Mesothelial cell of epicardium (in vitro differentiated cells): ENCODE data around the gene ERVV-1. TPM values are rescaled to one million over a fixed set of nuclear protein-coding genes. Genes with fewer than 3 reads are reported as not detected.
A peak's percentile ranks its signal among the peaks of the same experiment; 100 is the strongest.
"Not testable (repeated sequence)": the region's sequence is repeated elsewhere in the genome, so short reads cannot be mapped to it uniquely, and the experiment has no call there.

Source experiments
- DNase-seq, 2 experiments: peaks; one replicate each; pipeline ENCODE4 v3.0.0; 2021; ENCODE audit warnings: low spot score in 2 of 2; ENCODE audit not compliant: unreplicated experiment in 2 of 2
- H3K27ac Mint-ChIP-seq: 2 replicates; pipeline ENCODE4 v1.8.0; 2021; ENCODE audit warnings: mixed read lengths
- H3K27me3 Mint-ChIP-seq: 2 replicates; pipeline ENCODE4 v1.8.0; 2021; ENCODE audit warnings: low read depth, mixed read lengths
- H3K36me3 Mint-ChIP-seq: 2 replicates; pipeline ENCODE4 v1.8.0; 2021; ENCODE audit warnings: mixed read lengths
- H3K4me1 Mint-ChIP-seq: 2 replicates; pipeline ENCODE4 v1.8.0; 2021; ENCODE audit warnings: mixed read lengths
- H3K4me3 Mint-ChIP-seq: 2 replicates; pipeline ENCODE4 v1.8.0; 2021; ENCODE audit warnings: mild to moderate bottlenecking, moderate library complexity, mixed read lengths
- H3K9me3 Mint-ChIP-seq: 2 replicates; pipeline ENCODE4 v1.8.0; 2021; ENCODE audit warnings: mixed read lengths
- total RNA-seq: library from RNA; stranded (reverse); gene quantifications from 3 replicates; pipeline ENCODE4 v1.2.1, GENCODE V29; 2021
- TF ChIP-seq, protein P1 (sequence below): fragments of 200-600 bp; sonication (generic); IDR thresholded peaks from one replicate; pipeline ENCODE4 v1.5.0; 2021; ENCODE audit warnings: antibody characterized with exemption; ENCODE audit not compliant: unreplicated experiment

ERVV-1 gene
- total RNA-seq, 1 donor from 2014 or later = 0.13 TPM

DNA sequence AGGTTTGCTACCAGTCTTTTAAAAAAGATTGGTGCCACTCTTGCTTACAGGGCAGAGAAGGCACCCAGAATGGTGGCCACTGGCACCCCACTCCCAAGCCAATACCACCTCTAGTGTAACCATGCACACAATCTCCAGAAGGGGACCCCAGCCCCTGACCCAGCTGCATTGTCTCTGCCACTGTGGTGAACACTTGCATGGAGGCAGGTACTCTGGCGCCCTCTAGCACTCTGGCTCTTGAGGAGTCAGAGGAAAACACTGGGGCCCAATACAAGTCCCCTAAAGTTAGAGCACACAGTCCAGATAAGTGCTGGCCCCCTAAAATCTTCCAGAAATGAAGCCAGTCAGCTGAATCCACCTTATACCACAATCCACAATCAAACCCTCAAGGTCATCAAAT, 6.0 kb downstream of the ERVV-1 start:
- Mint-ChIP-seq H3K9me3 (peaks cover 16% of the 10 kb centered on the region), H3K27ac (no peak overlapping the region), H3K36me3 (peaks cover 4% of the 10 kb centered on the region), H3K4me3 (no peak overlapping the region), H3K4me1 (no peaks in the 10 kb centered on the region), H3K27me3 (no peaks in the 10 kb centered on the region)
- DNase-seq = no peak
- TF ChIP-seq, protein P1, sequence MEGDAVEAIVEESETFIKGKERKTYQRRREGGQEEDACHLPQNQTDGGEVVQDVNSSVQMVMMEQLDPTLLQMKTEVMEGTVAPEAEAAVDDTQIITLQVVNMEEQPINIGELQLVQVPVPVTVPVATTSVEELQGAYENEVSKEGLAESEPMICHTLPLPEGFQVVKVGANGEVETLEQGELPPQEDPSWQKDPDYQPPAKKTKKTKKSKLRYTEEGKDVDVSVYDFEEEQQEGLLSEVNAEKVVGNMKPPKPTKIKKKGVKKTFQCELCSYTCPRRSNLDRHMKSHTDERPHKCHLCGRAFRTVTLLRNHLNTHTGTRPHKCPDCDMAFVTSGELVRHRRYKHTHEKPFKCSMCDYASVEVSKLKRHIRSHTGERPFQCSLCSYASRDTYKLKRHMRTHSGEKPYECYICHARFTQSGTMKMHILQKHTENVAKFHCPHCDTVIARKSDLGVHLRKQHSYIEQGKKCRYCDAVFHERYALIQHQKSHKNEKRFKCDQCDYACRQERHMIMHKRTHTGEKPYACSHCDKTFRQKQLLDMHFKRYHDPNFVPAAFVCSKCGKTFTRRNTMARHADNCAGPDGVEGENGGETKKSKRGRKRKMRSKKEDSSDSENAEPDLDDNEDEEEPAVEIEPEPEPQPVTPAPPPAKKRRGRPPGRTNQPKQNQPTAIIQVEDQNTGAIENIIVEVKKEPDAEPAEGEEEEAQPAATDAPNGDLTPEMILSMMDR = no peak

DNA sequence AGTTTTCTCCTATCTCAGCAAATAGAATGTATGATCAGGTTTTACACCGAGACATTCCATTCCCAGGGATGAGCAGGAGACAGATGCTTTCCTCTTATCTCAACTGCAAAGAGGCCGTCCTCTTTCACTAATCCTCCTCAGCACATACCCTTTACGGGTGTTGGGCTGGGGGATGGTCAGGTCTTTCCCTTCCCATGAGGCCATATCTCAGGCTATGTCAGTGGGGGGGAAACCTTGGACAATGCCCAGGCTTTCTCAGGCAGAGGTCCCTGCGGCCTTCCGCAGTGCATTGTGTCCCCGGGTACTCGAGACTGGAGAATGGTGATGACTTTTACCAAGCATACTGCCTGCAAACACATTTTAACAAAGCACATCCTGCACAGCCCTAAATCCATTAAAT, 14.6 kb downstream of the ERVV-1 start:
- not testable (repeated sequence) for H3K27ac Mint-ChIP-seq, DNase-seq, H3K27me3 Mint-ChIP-seq, H3K9me3 Mint-ChIP-seq, H3K36me3 Mint-ChIP-seq, H3K4me3 Mint-ChIP-seq, H3K4me1 Mint-ChIP-seq

GRCh38 chr19:53034054-53034453, 20.3 kb downstream of the ERVV-1 start:
- Mint-ChIP-seq H3K4me1 (peaks cover 10% of the 10 kb centered on the region), H3K27me3 (no peaks in the 10 kb centered on the region), H3K27ac (no peak overlapping the region), H3K4me3 (no peak overlapping the region), H3K9me3 (no peaks in the 10 kb centered on the region), H3K36me3 (peaks cover 4% of the 10 kb centered on the region)
- DNase-seq = no peak
- TF ChIP-seq, protein P1 = no peak

- TF ChIP-seq, protein P1 = no peak
- DNase-seq = no peak
- Mint-ChIP-seq H3K36me3 (peaks cover 4% of the 10 kb centered on the region), H3K27ac (no peak overlapping the region), H3K4me1 (peaks cover 10% of the 10 kb centered on the region), H3K27me3 (no peaks in the 10 kb centered on the region), H3K9me3 (no peaks in the 10 kb centered on the region), H3K4me3 (no peak overlapping the region)
Observed at GRCh38 chr19:53034948-53035675, 21.4 kb downstream of the ERVV-1 start.

- Mint-ChIP-seq H3K4me3 (peak overlapping the region; percentile 82), H3K4me1 (peaks cover 10% of the 10 kb centered on the region), H3K27me3 (peaks cover 2% of the 10 kb centered on the region), H3K27ac (peak overlapping the region; percentile 67), H3K9me3 (no peaks in the 10 kb centered on the region), H3K36me3 (peaks cover 3% of the 10 kb centered on the region)
- TF ChIP-seq, protein P1 = no peak
- DNase-seq = peak; percentile 43 to 64
Observed at GRCh38 chr19:53037101-53038097, 23.7 kb downstream of the ERVV-1 start.

DNA sequence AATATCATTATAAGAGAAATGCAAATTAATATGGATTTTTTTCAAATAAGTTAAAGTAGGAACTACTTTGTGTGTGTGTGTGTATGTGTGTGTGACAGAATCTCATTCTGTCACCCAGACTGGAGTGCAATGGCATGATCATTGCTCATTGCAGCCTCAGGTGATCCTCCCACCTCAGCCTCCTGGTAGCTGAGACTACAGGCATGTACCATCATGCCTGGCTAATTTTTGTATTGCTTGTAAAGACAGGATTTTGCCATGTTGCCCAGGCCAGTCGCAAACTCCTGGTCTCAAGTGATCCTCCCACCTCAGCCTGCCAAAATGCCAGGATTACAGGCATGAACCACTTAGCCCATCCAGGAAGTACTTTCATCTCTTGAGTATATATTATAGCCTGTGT, 27.6 kb downstream of the ERVV-1 start:
- Mint-ChIP-seq H3K27ac (no peak overlapping the region), H3K36me3 (no peaks in the 10 kb centered on the region), H3K9me3 (no peaks in the 10 kb centered on the region), H3K4me3 (no peak overlapping the region), H3K4me1 (peaks cover 12% of the 10 kb centered on the region), H3K27me3 (peaks cover 2% of the 10 kb centered on the region)
- DNase-seq = no peak
- TF ChIP-seq, protein P1 = no peak
